GM12878 (cell line): Measurements from ENCODE around the gene SP1. TPM values are rescaled to one million over a fixed set of nuclear protein-coding genes. Genes with fewer than 3 reads are reported as not detected.

ENCODE experiments used
- ATAC-seq: fragments of 200-7000 bp; cut with Tn5 transposase; 3 replicates; pipeline ENCODE4 v1.9.1; 2020; ENCODE audit warnings: mild to moderate bottlenecking, moderate library complexity
- BruUV-seq: library from RNA; stranded (reverse); fragments of 400-500 nt; replicated peaks from 2 replicates; lab custom pipeline; 2021; lab: Mats Ljungman, UMichigan
- CTCF ChIA-PET: fragments of 300-600 bp; sonication (Branson Sonifier 250); formaldehyde crosslinking; extraction: SDS; loops from one replicate; lab custom pipeline; 2021; ENCODE audit warnings: inconsistent platforms; lab: Yijun Ruan, JAX
- POLR2A ChIA-PET: fragments of 350-600 bp; formaldehyde crosslinking; extraction: SDS; loops from one replicate; lab custom pipeline; 2021; ENCODE audit warnings: inconsistent platforms; lab: Charles Lee
- RAD21 ChIA-PET: fragments of 300-600 bp; sonication (Branson Sonifier 250); formaldehyde crosslinking; loops from one replicate; lab custom pipeline; 2023; ENCODE audit warnings: antibody characterized with exemption; ENCODE audit not compliant: unreplicated experiment; lab: Charles Lee
- SMC1A ChIA-PET: fragments of 300-600 bp; sonication (Branson Sonifier 250); formaldehyde crosslinking; loops from one replicate; lab custom pipeline; 2023; ENCODE audit not compliant: unreplicated experiment, uncharacterized antibody; lab: Charles Lee
- DNase-seq: peaks from one replicate; pipeline ENCODE4 v3.0.0-alpha.2; 2011; ENCODE audit warnings: low read depth, low spot score
- FAIRE-seq: peaks from 3 replicates; lab custom pipeline; 2011; peaks lifted over from hg19 to GRCh38; lab: Jason Lieb, UNC
- H2AFZ ChIP-seq: 2 replicates; pipeline ENCODE4 v1.6.0; 2011; ENCODE audit warnings: low read depth, low read length, control low read depth; ENCODE audit not compliant: control insufficient read depth
- H3K27ac ChIP-seq: 2 replicates; pipeline ENCODE4 v1.5.1; 2011; ENCODE audit warnings: control low read depth; ENCODE audit not compliant: control insufficient read depth, insufficient read depth
- H3K27me3 ChIP-seq, 2 experiments: replicated peaks in 1 of 2; 2 replicates each; pipeline versions ENCODE4 v1.6.0 to v1.6.1; 2011; ENCODE audit warnings: low read length in 1 of 2; ENCODE audit not compliant: control insufficient read depth in 2 of 2, insufficient read depth in 2 of 2
- H3K36me3 ChIP-seq, 2 experiments: 2 replicates each; pipeline ENCODE4 v1.5.1; 2011; ENCODE audit warnings: low read length in 1 of 2; ENCODE audit not compliant: control insufficient read depth in 2 of 2, insufficient read depth in 2 of 2
- H3K4me1 ChIP-seq: 2 replicates; pipeline ENCODE4 v1.6.1; 2011; ENCODE audit warnings: mild to moderate bottlenecking, low read length, moderate library complexity, mixed read lengths; ENCODE audit not compliant: control insufficient read depth, insufficient read depth
- H3K4me2 ChIP-seq: 2 replicates; pipeline ENCODE4 v1.6.0; 2011; ENCODE audit warnings: control low read depth; ENCODE audit not compliant: control insufficient read depth, insufficient read depth
- H3K4me3 ChIP-seq: fragments of 200-600 bp; sonication (generic); 2 replicates; pipeline ENCODE4 v1.5.1; 2016
- H3K79me2 ChIP-seq: 2 replicates; pipeline ENCODE4 v1.6.0; 2011; ENCODE audit warnings: low read length; ENCODE audit not compliant: control insufficient read depth, insufficient read depth
- H3K9ac ChIP-seq: 2 replicates; pipeline ENCODE4 v1.8.0; 2011; ENCODE audit warnings: low read length, control low read depth, mixed read lengths; ENCODE audit not compliant: control insufficient read depth, insufficient read depth
- H3K9me3 ChIP-seq: replicated peaks from 3 replicates; pipeline ENCODE4 v1.5.1; 2011; ENCODE audit warnings: mild to moderate bottlenecking, low read length; ENCODE audit not compliant: control insufficient read depth, insufficient read depth
- H4K20me1 ChIP-seq: 2 replicates; pipeline ENCODE4 v1.6.0; 2011; ENCODE audit not compliant: control insufficient read depth, insufficient read depth
- LARP7 ChIP-seq: fragments of 450-650 bp; IDR thresholded peaks from 2 replicates; pipeline ENCODE4 v1.6.1; 2017; ENCODE audit warnings: mild to moderate bottlenecking
- MYC ChIP-seq: IDR thresholded peaks from 2 replicates; pipeline ENCODE4 v1.6.1; 2011; ENCODE audit warnings: mild to moderate bottlenecking, low read length, moderate library complexity, inconsistent platforms; ENCODE audit not compliant: insufficient read depth, insufficient replicate concordance, insufficient read length, severe bottlenecking
- POLR2A ChIP-seq: IDR thresholded peaks from 2 replicates; pipeline ENCODE4 v1.6.1; 2011; ENCODE audit warnings: low read depth, mild to moderate bottlenecking, low read length
- SRF ChIP-seq, 2 experiments: IDR thresholded peaks; 2 replicates each; pipeline ENCODE4 v1.6.1; 2011; ENCODE audit warnings: low read depth in 2 of 2, low read length in 2 of 2, mild to moderate bottlenecking in 1 of 2, moderate library complexity in 1 of 2
- STAT1 ChIP-seq: fragments of 450-650 bp; conservative IDR thresholded peaks from 2 replicates; pipeline ENCODE4 v1.6.1; 2014; ENCODE audit warnings: antibody characterized with exemption, mild to moderate bottlenecking
- WRNIP1 ChIP-seq: IDR thresholded peaks from 2 replicates; pipeline ENCODE4 v1.6.1; 2011; ENCODE audit warnings: low read depth, low read length, improper control_type of control experiment, borderline replicate concordance
- WGBS: methylation state at CpG from one replicate; pipeline ENCODE4 v1.1.6; 2016; ENCODE audit warnings: low lambda C conversion rate; ENCODE audit not compliant: insufficient replicate concordance, insufficient coverage; ENCODE audit errors: missing lambda C conversion rate; 5-methylcytosine and 5-hydroxymethylcytosine counted together
- in situ Hi-C: fragments of 300-500 bp; cut with MboI; formaldehyde crosslinking; loops from 9 replicates; pipeline ENCODE4 v1.14.3; 2018; ENCODE audit warnings: mixed read lengths
- intact Hi-C: fragments of 100-400 bp; cut with micrococcal nuclease; formaldehyde crosslinking; loops from one replicate; pipeline ENCODE4 v1.14.2; 2022; ENCODE audit not compliant: unreplicated experiment
- polyA plus RNA-seq, 11 experiments: library from polyadenylated mRNA; depleted of rRNA in 4 of 11; unstranded in 6 of 11; stranded (reverse) in 5 of 11; fragments of >200 nt; fragmentation: Nextera tagmentation in 4 of 11; fragmentation: Illumina TruSeq in 1 of 11; extraction: Ambion mirVana in 4 of 11; extraction: Trizol in 1 of 11; gene quantifications; 1 replicate in 1 of 11; 2 replicates in 10 of 11; pipeline versions ENCODE4 v1.2.1 to v1.2.3, GENCODE V29; 2011 to 2016; ENCODE audit warnings: inconsistent platforms in 2 of 11, missing spikeins in 2 of 11, low read depth in 1 of 11
- total RNA-seq, 4 experiments: library from RNA; depleted of rRNA in 3 of 4; stranded (reverse); fragments of >200 nt in 3 of 4; fragmentation: Illumina TruSeq in 1 of 4; extraction: Trizol in 1 of 4; gene quantifications; 2 replicates each; pipeline versions ENCODE4 v1.2.1 to v1.2.3, GENCODE V29; 2013 to 2021
- TF ChIP-seq, protein P1 (sequence below): fragments of 450-650 bp; IDR thresholded peaks from 2 replicates; pipeline ENCODE4 v1.6.1; 2016; ENCODE audit warnings: mild to moderate bottlenecking
- TF ChIP-seq, protein P2 (sequence below): IDR thresholded peaks from 2 replicates; pipeline ENCODE4 v1.6.1; 2011; ENCODE audit warnings: borderline replicate concordance, low read depth, mild to moderate bottlenecking, moderate library complexity, low read length; ENCODE audit not compliant: insufficient read depth, poor library complexity, severe bottlenecking

Gene SP1
- total and polyA plus RNA-seq, 10 of the 15 experiments (the other 5 are each of a cell fraction or from before 2014, with no cell fraction given) = 3.3 to 52.0 (median 25.2) TPM

DNA sequence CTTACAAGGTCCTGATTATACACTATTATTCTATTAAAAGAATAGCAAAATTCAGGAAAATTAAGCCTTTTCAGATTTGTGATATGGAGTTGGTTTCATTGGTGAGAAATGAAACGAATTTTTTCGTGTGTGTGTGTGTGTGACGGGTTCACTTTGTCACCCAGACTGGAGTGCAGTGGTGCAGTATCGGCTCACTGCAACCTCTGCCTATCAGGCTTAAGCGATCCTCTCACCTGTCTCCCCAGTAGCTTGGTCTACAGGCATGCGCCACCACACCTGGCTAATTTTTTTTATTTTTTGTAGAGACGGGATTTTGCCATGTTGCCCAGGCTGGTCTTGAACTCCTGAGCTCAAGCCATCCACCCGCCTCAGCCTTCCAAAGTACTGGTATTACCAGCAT is 81.6 kb downstream of the SP1 start:
- Histone ChIP-seq H3K4me1 (peaks cover 4% of the 10 kb centered on the region), H3K36me3 (peaks cover 31 to 79% of the 10 kb centered on the region in 2 experiments), H3K9ac (no peak overlapping the region), H4K20me1 (peaks cover 19% of the 10 kb centered on the region), H2AFZ (no peak overlapping the region), H3K27me3 (no peaks in the 10 kb centered on the region), H3K9me3 (no peaks in the 10 kb centered on the region), H3K4me3 (no peak overlapping the region), H3K27ac (no peak overlapping the region), H3K4me2 (no peak overlapping the region), H3K79me2 (peaks cover 43% of the 10 kb centered on the region)
- TF ChIP-seq WRNIP1 = no peak
- TF ChIP-seq, protein P1, sequence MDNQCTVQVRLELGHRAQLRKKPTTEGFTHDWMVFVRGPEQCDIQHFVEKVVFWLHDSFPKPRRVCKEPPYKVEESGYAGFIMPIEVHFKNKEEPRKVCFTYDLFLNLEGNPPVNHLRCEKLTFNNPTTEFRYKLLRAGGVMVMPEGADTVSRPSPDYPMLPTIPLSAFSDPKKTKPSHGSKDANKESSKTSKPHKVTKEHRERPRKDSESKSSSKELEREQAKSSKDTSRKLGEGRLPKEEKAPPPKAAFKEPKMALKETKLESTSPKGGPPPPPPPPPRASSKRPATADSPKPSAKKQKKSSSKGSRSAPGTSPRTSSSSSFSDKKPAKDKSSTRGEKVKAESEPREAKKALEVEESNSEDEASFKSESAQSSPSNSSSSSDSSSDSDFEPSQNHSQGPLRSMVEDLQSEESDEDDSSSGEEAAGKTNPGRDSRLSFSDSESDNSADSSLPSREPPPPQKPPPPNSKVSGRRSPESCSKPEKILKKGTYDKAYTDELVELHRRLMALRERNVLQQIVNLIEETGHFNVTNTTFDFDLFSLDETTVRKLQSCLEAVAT = no peak
- TF ChIP-seq SRF (IDR thresholded peaks at IDR 0.05; ENCODE audit: low read depth in 2 of 2, low read length in 2 of 2) = no peak
- TF ChIP-seq LARP7 = no peak
- 81% methylated on average over 7 of the region's 8 CpGs for WGBS
- ChIA-PET SMC1A (interaction anchor here (0.9 to 1.0 kb wide), 2 partner anchors 9 to 14 kb away, joined by 3 to 4 read pairs; no protein-coding TSS in a partner anchor), RAD21 (no interaction called here), POLR2A (interaction anchor here (0.6 kb wide), 2 partner anchors 32 to 374 kb away, joined by 3 to 4 read pairs; no protein-coding TSS in a partner anchor), CTCF (interaction anchor here (0.7 to 1.3 kb wide), 2 partner anchors 8 to 109 kb away, joined by 3 read pairs; no protein-coding TSS in a partner anchor)
- intact Hi-C loops (no loop called here), in situ Hi-C loops (no loop called here)
- no peak for ATAC-seq
- no peak for FAIRE-seq
- no TSS peak for BruUV-seq
- DNase-seq = no peak

DNA sequence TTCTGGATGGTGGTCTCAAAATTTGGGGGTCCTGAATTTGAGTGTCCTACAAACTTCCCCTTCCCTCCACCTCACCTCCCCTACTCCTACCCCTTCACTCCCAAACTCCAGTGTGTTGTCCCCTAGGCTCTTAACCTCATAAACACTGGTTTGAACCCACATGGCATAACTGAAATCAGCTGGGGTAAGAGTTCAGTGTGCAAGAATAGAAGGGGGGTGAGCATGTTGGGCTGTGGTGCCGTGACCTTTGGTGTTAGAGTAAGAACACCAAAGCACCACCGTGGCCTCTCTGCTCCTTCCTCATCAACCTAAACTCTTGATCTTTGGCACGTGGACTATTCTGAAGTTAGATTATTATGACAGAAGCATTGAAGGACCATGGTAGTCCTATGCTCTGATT is 83.0 kb downstream of the SP1 start:
- no peak overlapping the region for H3K4me3 ChIP-seq
- 87% methylated on average over 3 of the region's 3 CpGs for WGBS
- H3K27me3 ChIP-seq = no peaks in the 10 kb centered on the region
- no peak for DNase-seq
- no peak overlapping the region; the same call in 1 of the 2 replicates for H3K4me2 ChIP-seq
- H3K36me3 ChIP-seq = peaks cover 38 to 78% of the 10 kb centered on the region in 2 experiments
- FAIRE-seq = no peak
- ATAC-seq = peak; percentile 6; the same call in 1 of the 3 replicates
- no peak overlapping the region for H3K27ac ChIP-seq
- ChIA-PET CTCF (interaction anchor here (1.3 kb wide), 1 partner anchor 111 kb away, joined by 3 read pairs; no protein-coding TSS in a partner anchor), SMC1A (no interaction called here), RAD21 (no interaction called here), POLR2A (interaction anchor here (0.6 kb wide), 1 partner anchor 74 kb away, joined by 3 read pairs; no protein-coding TSS in a partner anchor)
- H3K9me3 ChIP-seq = no peaks in the 10 kb centered on the region
- H3K9ac ChIP-seq = no peak overlapping the region
- TF ChIP-seq MYC (no peak), POLR2A (peak; percentile 24; the same call in 1 of the 2 replicates), STAT1 (no peak)
- TF ChIP-seq, protein P2, sequence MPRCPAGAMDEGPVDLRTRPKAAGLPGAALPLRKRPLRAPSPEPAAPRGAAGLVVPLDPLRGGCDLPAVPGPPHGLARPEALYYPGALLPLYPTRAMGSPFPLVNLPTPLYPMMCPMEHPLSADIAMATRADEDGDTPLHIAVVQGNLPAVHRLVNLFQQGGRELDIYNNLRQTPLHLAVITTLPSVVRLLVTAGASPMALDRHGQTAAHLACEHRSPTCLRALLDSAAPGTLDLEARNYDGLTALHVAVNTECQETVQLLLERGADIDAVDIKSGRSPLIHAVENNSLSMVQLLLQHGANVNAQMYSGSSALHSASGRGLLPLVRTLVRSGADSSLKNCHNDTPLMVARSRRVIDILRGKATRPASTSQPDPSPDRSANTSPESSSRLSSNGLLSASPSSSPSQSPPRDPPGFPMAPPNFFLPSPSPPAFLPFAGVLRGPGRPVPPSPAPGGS = no peak
- peaks cover 39% of the 10 kb centered on the region for H3K79me2 ChIP-seq
- peaks cover 4% of the 10 kb centered on the region for H3K4me1 ChIP-seq
- intact Hi-C loops (no loop called here), in situ Hi-C loops (no loop called here)
- peaks cover 17% of the 10 kb centered on the region for H4K20me1 ChIP-seq
- BruUV-seq = no TSS peak
- H2AFZ ChIP-seq = no peak overlapping the region
